Activated T-cell treated with anti-CD3 and anti-CD28 coated beads, Interleukin-2, amount 50 U/mL, for 72 hours (primary cell): Measurements from ENCODE around the gene EPHB1. TPM values are rescaled to one million over a fixed set of nuclear protein-coding genes. Genes with fewer than 3 reads are reported as not detected.
A peak's percentile ranks its signal among the peaks of the same experiment; 100 is the strongest.

Experiments used
- ATAC-seq, 2 donors: fragments of 150-1000 bp; cut with Tn5 transposase; replicated peaks in 1 of 2; 2 replicates each; pipeline ENCODE4 v1.10.0; 2021; ENCODE audit warnings: moderate library complexity in 2 of 2, mild to moderate bottlenecking in 1 of 2
- DNase-seq, 2 donors: peaks; one replicate each; pipeline ENCODE4 v3.0.0; 2021 to 2022; ENCODE audit warnings: mixed read lengths in 1 of 2
- H3K27ac Mint-ChIP-seq: one replicate; pipeline ENCODE4 v1.8.0; 2022; ENCODE audit warnings: mild to moderate bottlenecking, moderate library complexity, mixed read lengths
- H3K27me3 Mint-ChIP-seq: one replicate; pipeline ENCODE4 v1.8.0; 2022; ENCODE audit warnings: low read depth, mixed read lengths
- H3K36me3 Mint-ChIP-seq, 2 donors: one replicate each; pipeline ENCODE4 v1.8.0; 2022; ENCODE audit warnings: mixed read lengths in 2 of 2, mild to moderate bottlenecking in 1 of 2; ENCODE audit not compliant: insufficient read depth in 2 of 2
- H3K4me1 Mint-ChIP-seq: one replicate; pipeline ENCODE4 v1.8.0; 2022; ENCODE audit warnings: low read depth, mixed read lengths
- H3K4me3 Mint-ChIP-seq, 2 donors: one replicate each; pipeline ENCODE4 v1.8.0; 2022; ENCODE audit warnings: mild to moderate bottlenecking in 2 of 2, mixed read lengths in 2 of 2, moderate library complexity in 2 of 2
- H3K9me3 Mint-ChIP-seq, 2 donors: one replicate each; pipeline ENCODE4 v1.8.0; 2022; ENCODE audit warnings: mixed read lengths in 2 of 2
- total RNA-seq, 2 donors: library from RNA; stranded (reverse); gene quantifications; one replicate each; pipeline ENCODE4 v1.2.3, GENCODE V29; 2022

The EPHB1 gene
- total RNA-seq, 2 donors from 2014 or later: 0.43 to 1.3 TPM

DNA sequence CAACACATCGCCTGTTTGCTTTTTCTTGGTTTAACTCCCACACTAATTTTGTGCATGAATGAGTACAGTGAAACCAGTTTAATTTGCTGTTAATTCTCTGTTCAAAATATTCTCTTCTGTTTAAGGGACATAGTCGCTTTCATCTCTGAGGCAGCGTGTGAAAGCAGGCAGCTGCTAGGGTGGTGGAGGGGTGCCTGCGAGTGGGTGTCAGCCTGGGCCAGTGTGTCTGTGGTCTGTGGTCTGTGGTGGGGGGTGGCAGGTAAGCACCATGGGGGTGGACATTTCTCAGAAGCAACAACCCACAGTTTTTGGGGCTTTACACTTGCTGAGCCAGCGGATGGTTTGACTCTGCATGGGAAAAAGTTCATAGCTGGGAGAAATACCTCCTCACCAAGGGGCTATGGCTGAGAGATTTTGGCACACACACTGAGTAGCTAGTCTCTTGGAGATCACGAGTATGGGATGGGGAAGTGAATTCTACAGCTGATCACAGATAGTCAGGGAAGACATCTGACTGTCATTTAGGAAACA lies 109.2 kb downstream of the EPHB1 start:
- Mint-ChIP-seq H3K4me3 (peak overlapping the region in 1 of 2 donors; percentile 21), H3K36me3 (no peaks in the 10 kb centered on the region), H3K9me3 (no peaks in the 10 kb centered on the region), H3K27ac (no peak overlapping the region), H3K4me1 (peaks cover 11% of the 10 kb centered on the region), H3K27me3 (peaks cover 11% of the 10 kb centered on the region)
- DNase-seq (peak; percentile 58 to 65), ATAC-seq (peak; percentile 79 to 89)

DNA sequence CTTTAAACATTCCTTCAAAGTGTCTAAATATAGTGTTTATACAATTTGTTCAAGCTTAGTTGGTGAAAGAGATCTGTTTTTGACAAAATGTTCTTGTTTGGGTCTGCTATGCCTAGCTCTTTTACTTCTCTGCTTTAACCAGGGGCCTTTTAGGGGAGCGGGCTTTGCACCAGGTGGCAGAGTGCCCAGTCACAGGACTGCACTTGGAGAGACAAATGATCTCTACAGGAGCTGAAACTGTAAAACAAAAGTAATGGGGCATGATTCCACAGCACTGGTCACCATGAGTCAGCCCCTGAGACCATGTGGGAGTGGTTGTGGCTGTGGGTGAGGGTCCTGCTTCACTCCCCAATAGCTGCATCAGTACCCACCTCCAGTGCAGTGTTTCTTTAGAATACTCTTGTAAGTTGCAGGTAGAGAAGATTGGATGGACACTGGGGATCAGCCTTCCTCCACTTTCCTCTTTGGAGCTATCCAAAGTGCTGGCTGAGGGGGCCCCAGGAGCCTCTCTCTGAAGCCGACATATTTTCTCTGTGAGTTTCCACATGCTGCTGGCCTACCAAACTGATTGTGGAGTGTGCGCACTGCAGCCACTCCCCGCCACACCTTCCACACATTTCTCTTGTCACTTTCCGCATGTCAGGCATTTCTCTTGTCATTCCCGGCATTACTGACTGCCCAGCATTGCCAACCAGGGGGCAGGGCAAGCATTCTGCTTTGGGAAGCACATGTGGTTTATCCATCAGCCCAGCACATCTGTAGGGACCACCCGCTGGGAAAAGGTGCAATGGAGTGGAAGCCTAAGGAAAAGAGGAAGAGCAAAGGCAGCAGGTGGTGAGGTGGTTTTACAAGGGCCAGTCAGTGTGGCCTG lies 110.0 kb downstream of the EPHB1 start:
- no peak for DNase-seq
- peaks cover 11% of the 10 kb centered on the region for H3K4me1 Mint-ChIP-seq

DNA sequence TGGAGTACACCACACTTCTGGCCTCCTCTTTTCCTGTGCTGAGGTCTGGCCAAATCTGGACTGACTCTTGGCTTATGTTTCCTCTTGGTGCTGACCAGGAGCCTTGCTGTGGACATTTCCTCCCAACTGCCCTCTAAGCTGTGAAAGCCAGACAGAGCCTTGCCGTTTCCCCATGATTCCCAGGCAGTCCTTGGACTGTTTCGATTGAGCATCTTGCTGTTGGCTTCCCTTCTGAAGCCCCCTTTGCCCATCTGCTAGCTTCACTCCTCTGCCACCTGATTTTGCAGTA lies 110.5 kb downstream of the EPHB1 start:
- DNase-seq (no peak), ATAC-seq (no peak)
- Mint-ChIP-seq H3K27me3 (peaks cover 11% of the 10 kb centered on the region), H3K4me3 (no peak overlapping the region), H3K36me3 (no peaks in the 10 kb centered on the region), H3K9me3 (no peaks in the 10 kb centered on the region), H3K27ac (no peak overlapping the region), H3K4me1 (peaks cover 11% of the 10 kb centered on the region)

More for the DNA sequence above, 110.0 kb downstream of the EPHB1 start:
- Mint-ChIP-seq H3K4me3 (peak overlapping the region in 1 of 2 donors; percentile 21), H3K27me3 (peaks cover 11% of the 10 kb centered on the region), H3K36me3 (no peaks in the 10 kb centered on the region), H3K27ac (no peak overlapping the region), H3K9me3 (no peaks in the 10 kb centered on the region)
- peak; percentile 18 to 37 for ATAC-seq

GRCh38 chr3:134908271-134908670 lies 113.2 kb downstream of the EPHB1 start:
- no peak for ATAC-seq
- Mint-ChIP-seq H3K4me3 (no peak overlapping the region), H3K27me3 (no peaks in the 10 kb centered on the region), H3K36me3 (no peaks in the 10 kb centered on the region), H3K4me1 (peaks cover 11% of the 10 kb centered on the region), H3K9me3 (no peaks in the 10 kb centered on the region), H3K27ac (no peak overlapping the region)
- DNase-seq: no peak

GRCh38 chr3:134910026-134910425 lies 115.0 kb downstream of the EPHB1 start:
- no peak overlapping the region for H3K4me3 Mint-ChIP-seq
- H3K4me1 Mint-ChIP-seq: no peaks in the 10 kb centered on the region
- DNase-seq (no peak), ATAC-seq (no peak)
- H3K27ac Mint-ChIP-seq: no peak overlapping the region
- no peaks in the 10 kb centered on the region for H3K27me3 Mint-ChIP-seq
- H3K9me3 Mint-ChIP-seq: no peaks in the 10 kb centered on the region
- no peaks in the 10 kb centered on the region for H3K36me3 Mint-ChIP-seq

DNA sequence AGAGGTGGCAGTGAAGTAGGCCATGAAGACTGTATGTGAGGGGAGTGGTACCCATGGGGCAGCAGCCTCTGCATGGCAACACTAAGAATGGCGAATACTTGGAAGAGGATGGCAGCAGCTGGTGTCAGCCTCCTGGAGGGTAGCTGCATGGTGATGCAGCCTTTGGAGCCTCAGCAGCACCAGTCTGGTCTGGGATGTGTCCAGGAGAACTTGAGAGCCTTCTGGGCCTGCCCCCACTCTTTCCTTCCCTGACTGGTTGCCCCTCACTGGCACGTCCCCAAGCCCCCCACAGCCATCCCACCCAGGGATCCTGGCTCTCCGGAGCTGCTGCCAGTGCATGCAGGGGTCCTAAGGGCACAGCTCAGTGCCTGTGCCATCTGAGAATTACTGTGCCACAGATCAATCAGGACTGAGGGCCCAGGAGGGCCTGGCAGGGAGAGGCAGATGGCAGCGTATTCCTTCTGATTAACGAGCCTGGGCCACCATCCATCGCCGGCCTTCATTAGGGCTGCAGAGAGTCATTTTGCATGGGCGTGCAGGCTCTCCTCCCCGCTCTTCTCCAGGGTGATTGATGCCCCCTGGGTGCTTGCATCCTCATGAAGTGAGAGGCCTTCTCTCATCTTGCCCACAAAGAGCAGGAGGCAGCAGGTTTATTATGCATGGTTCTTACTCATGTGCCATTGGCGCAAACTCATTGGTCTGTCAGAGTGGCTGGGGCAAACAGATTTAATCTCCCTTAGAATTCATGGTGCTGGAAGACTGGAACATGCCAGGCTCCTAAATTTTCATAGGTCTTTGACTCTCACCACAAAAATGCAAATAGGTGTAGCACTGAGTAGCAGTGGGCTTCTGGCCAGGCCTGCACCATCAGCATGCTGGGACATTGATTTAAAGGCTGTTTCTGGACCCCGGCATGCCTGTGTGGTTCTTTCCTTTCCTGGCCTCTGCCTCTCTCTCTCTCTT lies 116.8 kb downstream of the EPHB1 start:
- no peak overlapping the region for H3K27ac Mint-ChIP-seq
- DNase-seq (no peak), ATAC-seq (no peak)
- no peaks in the 10 kb centered on the region for H3K4me1 Mint-ChIP-seq
- H3K36me3 Mint-ChIP-seq: no peaks in the 10 kb centered on the region
- no peak overlapping the region for H3K4me3 Mint-ChIP-seq
- H3K27me3 Mint-ChIP-seq: no peaks in the 10 kb centered on the region
- H3K9me3 Mint-ChIP-seq: no peaks in the 10 kb centered on the region

GRCh38 chr3:134916276-134916961 lies 121.4 kb downstream of the EPHB1 start:
- no peak overlapping the region for H3K4me3 Mint-ChIP-seq

DNA sequence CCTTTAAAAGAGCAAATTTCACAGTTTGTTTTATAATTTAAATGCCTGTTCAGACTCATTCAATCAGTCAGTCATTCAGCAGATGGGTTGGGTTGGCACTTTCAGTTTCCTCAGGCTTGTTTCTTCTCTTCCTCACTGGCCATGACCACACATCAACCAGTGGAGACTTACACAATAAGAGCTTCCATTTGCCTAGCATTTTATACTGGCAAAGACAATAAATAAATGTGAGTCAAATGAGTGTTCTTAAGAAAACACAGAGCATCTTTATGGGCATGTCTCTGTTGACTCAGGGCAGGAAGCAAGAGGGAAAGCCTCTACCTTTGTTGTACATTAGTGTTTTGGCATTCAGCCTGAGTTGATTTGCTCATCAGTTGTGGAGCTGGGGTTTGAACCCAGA lies 122.6 kb downstream of the EPHB1 start:
- Mint-ChIP-seq H3K4me1 (peaks cover 9% of the 10 kb centered on the region), H3K27me3 (peaks cover 6% of the 10 kb centered on the region), H3K4me3 (no peak overlapping the region), H3K36me3 (no peaks in the 10 kb centered on the region), H3K27ac (no peak overlapping the region), H3K9me3 (no peaks in the 10 kb centered on the region)
- ATAC-seq (peak in 1 of 2 donors; percentile 39), DNase-seq (no peak)

More at GRCh38 chr3:134916276-134916961, 121.4 kb downstream of the EPHB1 start:
- DNase-seq: no peak
- Mint-ChIP-seq H3K27me3 (peaks cover 6% of the 10 kb centered on the region), H3K36me3 (no peaks in the 10 kb centered on the region), H3K4me1 (peaks cover 9% of the 10 kb centered on the region), H3K27ac (no peak overlapping the region), H3K9me3 (no peaks in the 10 kb centered on the region)
- no peak for ATAC-seq

DNA sequence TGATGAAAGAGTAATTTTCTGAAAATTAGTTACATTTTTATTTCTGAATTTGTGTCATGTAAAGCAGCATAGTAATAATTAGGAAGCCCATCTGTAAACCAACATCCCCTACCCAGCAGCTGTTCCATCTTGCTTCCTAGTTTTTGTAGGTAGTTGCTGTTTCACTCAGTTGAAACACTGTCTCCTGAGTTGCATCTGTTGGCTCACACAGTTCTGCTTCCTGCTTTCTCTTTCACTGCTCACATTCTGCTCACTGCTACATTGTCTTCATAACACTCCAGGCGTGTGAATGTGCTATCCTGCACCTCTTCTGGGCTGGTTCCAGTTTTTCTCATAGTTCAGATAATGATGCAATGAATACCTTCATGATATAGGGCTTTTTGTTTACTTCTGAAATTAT lies 123.4 kb downstream of the EPHB1 start:
- Mint-ChIP-seq H3K27ac (no peak overlapping the region), H3K4me3 (no peak overlapping the region), H3K4me1 (peaks cover 9% of the 10 kb centered on the region), H3K9me3 (no peaks in the 10 kb centered on the region), H3K36me3 (no peaks in the 10 kb centered on the region), H3K27me3 (peaks cover 6% of the 10 kb centered on the region)
- DNase-seq (no peak), ATAC-seq (no peak)

- H3K4me3 Mint-ChIP-seq: no peak overlapping the region
- peaks cover 0 to 6% of the 10 kb centered on the region in 2 donors for H3K9me3 Mint-ChIP-seq
- no peak for DNase-seq
- no peaks in the 10 kb centered on the region for H3K36me3 Mint-ChIP-seq
- no peak overlapping the region for H3K27ac Mint-ChIP-seq
- no peak for ATAC-seq
- peaks cover 16% of the 10 kb centered on the region for H3K27me3 Mint-ChIP-seq
- peaks cover 9% of the 10 kb centered on the region for H3K4me1 Mint-ChIP-seq
Observed at GRCh38 chr3:134922101-134922500, 127.0 kb downstream of the EPHB1 start.

DNA sequence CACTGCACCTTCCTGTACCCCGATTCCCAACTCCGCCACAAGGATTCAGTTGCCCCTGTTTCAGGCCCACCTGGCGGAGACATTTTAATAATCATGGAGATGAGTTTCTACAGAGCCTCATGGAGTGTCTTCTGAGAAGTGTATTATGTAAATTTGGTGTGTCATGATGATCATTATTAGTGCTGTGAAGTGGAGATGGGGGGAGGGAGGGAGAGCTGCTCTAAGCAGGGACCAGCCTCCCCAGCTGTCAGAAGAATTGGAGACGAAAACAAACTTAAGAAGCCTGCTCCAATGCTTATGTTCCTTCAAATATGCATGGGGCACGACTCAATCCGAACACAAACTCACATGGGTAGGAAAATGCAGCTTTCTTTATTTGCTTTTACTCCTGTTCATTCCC lies 127.8 kb downstream of the EPHB1 start:
- peaks cover 17% of the 10 kb centered on the region for H3K27me3 Mint-ChIP-seq
- ATAC-seq (no peak), DNase-seq (no peak)
- no peak overlapping the region for H3K27ac Mint-ChIP-seq
- H3K4me3 Mint-ChIP-seq: no peak overlapping the region
- H3K4me1 Mint-ChIP-seq: peaks cover 4% of the 10 kb centered on the region
- H3K36me3 Mint-ChIP-seq: no peaks in the 10 kb centered on the region
- H3K9me3 Mint-ChIP-seq: peaks cover 0 to 6% of the 10 kb centered on the region in 2 donors

DNA sequence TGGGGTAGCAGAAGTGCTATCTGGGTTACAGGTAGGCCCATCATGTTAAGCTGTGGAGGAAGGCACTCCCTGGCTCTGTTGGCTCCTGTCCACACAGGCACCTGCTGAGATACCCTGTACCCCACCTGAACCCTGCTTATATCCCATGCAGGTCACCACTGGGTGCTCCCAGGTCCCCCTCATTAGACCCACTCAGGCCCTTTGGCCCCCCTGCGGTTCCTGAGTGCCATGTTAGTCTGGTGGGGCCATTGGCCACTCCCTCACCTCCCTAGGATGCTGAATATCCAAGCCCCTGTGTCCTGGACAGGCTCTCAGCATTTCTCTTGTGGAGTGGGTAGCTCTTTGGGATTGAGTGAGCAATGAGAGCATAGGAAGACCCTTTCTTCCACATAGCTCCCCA lies 128.2 kb downstream of the EPHB1 start:
- H3K36me3 Mint-ChIP-seq: no peaks in the 10 kb centered on the region
- DNase-seq (no peak), ATAC-seq (no peak)
- H3K27me3 Mint-ChIP-seq: peaks cover 18% of the 10 kb centered on the region
- no peak overlapping the region for H3K4me3 Mint-ChIP-seq
- H3K9me3 Mint-ChIP-seq: peaks cover 0 to 6% of the 10 kb centered on the region in 2 donors
- H3K27ac Mint-ChIP-seq: no peak overlapping the region
- H3K4me1 Mint-ChIP-seq: peaks cover 4% of the 10 kb centered on the region
